Lower leg skin (tissue), 4 donors: ENCODE results near the gene SLC9A9. TPM values are rescaled to one million over a fixed set of nuclear protein-coding genes. Genes with fewer than 3 reads are reported as not detected.

Experiments
- DNase-seq, 2 donors: peaks; one replicate each; pipeline ENCODE4 v3.0.0-alpha.2; 2019; ENCODE audit warnings: low spot score in 2 of 2
- H3K4me3 ChIP-seq: fragments of 200-600 bp; sonication (generic); 2 replicates; pipeline ENCODE4 v1.5.1; 2017; ENCODE audit warnings: mild to moderate bottlenecking, low read depth; ENCODE audit not compliant: poor library complexity, severe bottlenecking
- POLR2A ChIP-seq, 2 donors: fragments of 450-650 bp; IDR thresholded peaks; one replicate each; pipeline ENCODE4 v1.6.1; 2016 to 2017; ENCODE audit warnings: antibody characterized with exemption in 2 of 2, mild to moderate bottlenecking in 1 of 2, moderate library complexity in 1 of 2
- WGBS, 2 donors: methylation state at CpG; one replicate each; pipeline ENCODE4 v1.1.5; 2018; 5-methylcytosine and 5-hydroxymethylcytosine counted together
- intact Hi-C: fragments of 100-400 bp; cut with DNase I; formaldehyde crosslinking; loops from one replicate; pipeline ENCODE4 v1.15.0; 2023; ENCODE audit warnings: low total_unique reads
- total RNA-seq, 4 donors: library from RNA; depleted of rRNA; stranded (reverse); fragments of >200 nt; gene quantifications; one replicate each; pipeline ENCODE4 v1.1.0, GENCODE V29; 2016
- TF ChIP-seq, protein P1 (sequence below), 3 donors: fragments of 450-650 bp; IDR thresholded peaks; one replicate each; pipeline ENCODE4 v1.5.1; 2016; ENCODE audit warnings: antibody characterized with exemption in 3 of 3, mild to moderate bottlenecking in 3 of 3, moderate library complexity in 2 of 3

SLC9A9 gene
- total RNA-seq, 4 donors from 2014 or later = 14.6 to 40.8 (median 23.7) TPM

DNA sequence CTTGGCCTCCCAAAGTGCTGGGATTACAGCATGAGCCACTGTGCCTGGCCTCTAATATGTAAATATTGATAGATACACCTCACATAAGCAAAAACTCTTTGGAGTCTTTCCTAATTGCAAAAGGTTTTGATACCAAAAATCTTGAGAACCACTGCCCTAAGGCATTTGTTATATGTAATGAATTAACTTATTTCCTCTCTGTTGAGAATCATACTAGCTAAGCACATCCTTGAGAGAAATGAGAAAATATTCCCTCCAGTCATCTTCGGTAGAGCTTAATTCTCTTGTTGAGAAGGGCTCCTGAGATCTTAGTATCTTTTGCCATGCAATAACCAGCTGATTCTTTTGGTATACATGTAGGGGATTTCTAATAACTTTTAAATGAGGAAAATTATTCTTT lies 190.2 kb downstream of the SLC9A9 start:
- DNase-seq = no peak
- TF ChIP-seq POLR2A (IDR thresholded peaks at IDR 0.05) = no peak
- TF ChIP-seq, protein P1, sequence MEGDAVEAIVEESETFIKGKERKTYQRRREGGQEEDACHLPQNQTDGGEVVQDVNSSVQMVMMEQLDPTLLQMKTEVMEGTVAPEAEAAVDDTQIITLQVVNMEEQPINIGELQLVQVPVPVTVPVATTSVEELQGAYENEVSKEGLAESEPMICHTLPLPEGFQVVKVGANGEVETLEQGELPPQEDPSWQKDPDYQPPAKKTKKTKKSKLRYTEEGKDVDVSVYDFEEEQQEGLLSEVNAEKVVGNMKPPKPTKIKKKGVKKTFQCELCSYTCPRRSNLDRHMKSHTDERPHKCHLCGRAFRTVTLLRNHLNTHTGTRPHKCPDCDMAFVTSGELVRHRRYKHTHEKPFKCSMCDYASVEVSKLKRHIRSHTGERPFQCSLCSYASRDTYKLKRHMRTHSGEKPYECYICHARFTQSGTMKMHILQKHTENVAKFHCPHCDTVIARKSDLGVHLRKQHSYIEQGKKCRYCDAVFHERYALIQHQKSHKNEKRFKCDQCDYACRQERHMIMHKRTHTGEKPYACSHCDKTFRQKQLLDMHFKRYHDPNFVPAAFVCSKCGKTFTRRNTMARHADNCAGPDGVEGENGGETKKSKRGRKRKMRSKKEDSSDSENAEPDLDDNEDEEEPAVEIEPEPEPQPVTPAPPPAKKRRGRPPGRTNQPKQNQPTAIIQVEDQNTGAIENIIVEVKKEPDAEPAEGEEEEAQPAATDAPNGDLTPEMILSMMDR (IDR thresholded peaks at IDR 0.05) = no peak
- no peak overlapping the region for H3K4me3 ChIP-seq
- intact Hi-C loops = no loop called here
- 83 to 87% methylated on average over 1 of the region's 1 CpG for WGBS, 2 donors

DNA sequence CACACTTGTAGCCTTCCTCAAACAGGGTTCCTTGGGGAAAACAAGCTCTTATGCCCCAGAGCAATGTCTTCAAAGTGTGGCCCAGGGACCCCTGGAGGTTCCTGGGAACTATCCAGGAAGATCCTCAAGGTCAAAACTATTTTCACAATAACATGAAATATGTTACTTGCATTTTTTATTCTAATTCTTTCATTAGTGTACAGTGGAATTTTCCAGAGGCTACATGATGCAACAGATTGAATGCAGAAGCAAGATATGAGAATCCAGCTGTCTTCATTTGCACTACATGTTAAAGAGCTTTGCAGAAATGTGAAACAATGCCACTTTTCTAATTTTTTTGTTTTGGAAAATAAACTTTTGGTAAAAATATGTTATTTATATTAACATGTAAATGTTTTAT lies 190.9 kb downstream of the SLC9A9 start:
- H3K4me3 ChIP-seq = no peak overlapping the region
- TF ChIP-seq, protein P1 (IDR thresholded peaks at IDR 0.05) = no peak
- no peak for TF ChIP-seq POLR2A (IDR thresholded peaks at IDR 0.05)
- no peak for DNase-seq
- intact Hi-C loops = no loop called here

DNA sequence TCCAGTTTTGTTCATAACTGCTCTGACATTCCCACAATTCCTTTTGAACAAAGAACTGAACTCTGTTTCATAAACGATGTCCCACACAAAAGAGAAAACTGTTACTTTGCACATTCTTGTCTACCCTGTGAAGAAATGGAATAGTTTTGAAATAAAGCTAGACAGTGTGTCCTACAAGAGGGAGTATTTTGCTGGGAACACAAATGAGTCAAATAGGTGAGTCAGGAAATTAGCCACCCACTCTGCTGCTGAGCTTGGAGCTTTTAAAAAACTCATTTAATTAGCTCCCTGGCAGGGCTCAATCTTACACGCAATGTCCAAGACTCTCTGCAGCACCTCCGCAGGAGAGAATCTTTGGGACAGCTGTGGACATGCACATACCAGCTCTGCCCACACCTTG lies 193.4 kb downstream of the SLC9A9 start:
- intact Hi-C loops = no loop called here
- 53 to 79% methylated on average over 3 of the region's 3 CpGs for WGBS, 2 donors
- no peak overlapping the region for H3K4me3 ChIP-seq
- DNase-seq = no peak
- TF ChIP-seq, protein P1 (IDR thresholded peaks at IDR 0.05) = no peak
- no peak for TF ChIP-seq POLR2A (IDR thresholded peaks at IDR 0.05)

DNA sequence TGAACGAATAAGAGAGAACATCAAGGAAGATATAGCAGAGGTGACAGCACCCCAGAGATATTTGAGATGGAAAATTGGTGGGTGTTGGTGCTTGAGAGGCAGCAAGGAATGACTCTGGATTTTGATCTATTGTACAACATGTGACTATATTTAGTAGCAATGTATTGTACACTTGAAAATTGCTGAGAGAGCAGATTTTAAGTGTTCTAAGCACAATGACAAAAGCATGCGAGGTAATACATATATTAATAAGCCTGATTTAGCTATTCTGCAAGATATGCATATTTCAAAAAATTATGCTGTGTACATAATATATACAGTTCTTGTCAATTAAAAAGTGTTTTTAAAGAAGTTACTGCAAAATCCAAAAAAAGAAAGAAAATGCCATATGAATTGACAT lies 194.3 kb downstream of the SLC9A9 start:
- TF ChIP-seq POLR2A (IDR thresholded peaks at IDR 0.05) = no peak
- TF ChIP-seq, protein P1 (IDR thresholded peaks at IDR 0.05) = no peak
- H3K4me3 ChIP-seq = no peak overlapping the region
- DNase-seq = no peak
- intact Hi-C loops = no loop called here
- 95 to 96% methylated on average over 2 of the region's 2 CpGs for WGBS, 2 donors

DNA sequence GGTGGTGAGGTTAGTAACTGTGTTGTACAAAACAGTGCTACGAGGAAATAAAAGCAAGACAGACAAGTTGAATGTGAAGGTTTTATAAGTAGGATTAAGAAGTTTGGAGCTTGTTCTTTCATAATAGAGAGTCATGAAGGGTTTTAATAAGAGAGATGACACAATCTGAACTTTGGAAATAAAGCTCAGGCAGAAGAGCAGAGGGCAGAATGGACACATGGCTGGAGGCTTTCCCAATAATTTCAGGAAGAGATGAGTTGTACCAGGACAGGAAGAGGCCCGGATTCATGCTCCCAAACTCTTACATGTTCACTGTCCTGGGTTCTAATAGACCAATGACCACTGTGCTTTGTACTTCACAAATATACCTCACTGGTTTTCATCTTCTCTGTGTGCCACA lies 194.8 kb downstream of the SLC9A9 start:
- TF ChIP-seq, protein P1 (IDR thresholded peaks at IDR 0.05) = no peak
- TF ChIP-seq POLR2A (IDR thresholded peaks at IDR 0.05) = no peak
- WGBS, 2 donors = 87 to 93% methylated on average over 2 of the region's 2 CpGs

DNA sequence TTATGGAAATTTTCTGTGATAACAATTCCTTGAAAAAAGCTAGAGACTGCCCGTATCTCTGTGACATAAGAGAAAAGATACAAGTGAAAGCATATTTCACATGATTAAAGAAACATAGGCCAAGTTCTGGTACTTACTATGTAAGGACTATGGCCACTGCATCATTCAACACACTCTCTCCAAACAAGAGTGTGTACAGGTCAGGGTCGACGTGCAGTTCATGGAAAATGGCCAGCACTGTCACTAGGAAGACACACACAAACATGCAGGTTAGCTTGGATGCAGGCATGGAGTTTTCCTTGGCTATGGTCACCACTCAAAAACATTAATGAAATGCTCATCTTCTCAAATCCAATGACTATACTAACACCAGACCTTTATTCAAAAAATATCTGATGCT lies 196.2 kb downstream of the SLC9A9 start:
- TF ChIP-seq POLR2A (IDR thresholded peaks at IDR 0.05) = no peak
- TF ChIP-seq, protein P1 (IDR thresholded peaks at IDR 0.05) = no peak
- no peak for DNase-seq
- intact Hi-C loops = no loop called here
- no peak overlapping the region for H3K4me3 ChIP-seq
- WGBS, 2 donors = 98 to 99% methylated on average over 3 of the region's 3 CpGs

More for the DNA sequence above, 194.8 kb downstream of the SLC9A9 start:
- no peak for DNase-seq
- H3K4me3 ChIP-seq = no peak overlapping the region
- intact Hi-C loops = no loop called here
